ACHN (cell line): Measurements from ENCODE around the gene DCLK1.

Source experiments
- DNase-seq: peaks from one replicate; pipeline ENCODE4 v3.0.0-alpha.2; 2015
- in situ Hi-C: cut with HindIII; loops from 2 replicates; pipeline ENCODE4 v1.10.0; 2017; ENCODE audit warnings: low sequenced_read_pairs, low pct_ligation_motif_present, low pct_unique_long_range_greater_than_20kb

Gene DCLK1

DNA sequence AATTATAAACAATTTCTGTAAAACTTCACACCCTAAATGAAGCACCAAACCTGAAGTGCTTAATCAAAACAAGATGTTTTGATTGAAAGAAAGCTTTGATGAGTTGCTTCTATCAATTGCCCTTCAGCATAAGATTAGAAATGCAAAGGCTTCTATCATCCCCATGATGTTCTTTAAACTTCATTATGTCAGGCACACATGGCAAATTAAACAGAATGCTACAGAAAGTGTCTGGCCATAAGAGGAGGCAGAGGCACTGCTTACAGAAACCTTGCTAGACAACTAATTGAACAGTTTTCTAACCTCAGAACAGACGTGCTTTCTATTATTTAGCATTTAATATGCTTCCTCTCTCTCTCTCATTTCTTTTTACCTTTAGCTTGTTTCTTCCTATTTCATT, 228.1 kb downstream of the DCLK1 start:
- in situ Hi-C loops: no loop called here
- DNase-seq: no peak

DNA sequence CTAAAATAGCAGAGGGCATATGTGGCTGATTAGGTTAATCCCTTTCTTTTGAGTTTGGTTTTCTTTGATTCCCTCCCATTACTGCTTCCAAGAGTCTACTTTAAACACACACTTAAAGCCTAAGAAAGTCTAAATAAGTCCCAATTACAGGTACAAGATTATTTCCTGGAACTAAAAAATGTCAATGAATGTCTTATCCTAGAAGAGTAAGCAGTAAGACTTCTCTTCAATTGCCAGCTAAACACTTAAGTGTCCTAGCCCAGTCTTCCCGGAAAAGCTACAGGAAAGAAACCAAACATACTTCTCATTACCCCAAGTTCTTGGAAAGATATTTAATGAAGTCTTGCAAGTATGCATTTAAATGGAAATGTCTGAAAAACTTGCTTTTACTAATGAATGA, 233.1 kb downstream of the DCLK1 start:
- DNase-seq: no peak
- in situ Hi-C loops: no loop called here

DNA sequence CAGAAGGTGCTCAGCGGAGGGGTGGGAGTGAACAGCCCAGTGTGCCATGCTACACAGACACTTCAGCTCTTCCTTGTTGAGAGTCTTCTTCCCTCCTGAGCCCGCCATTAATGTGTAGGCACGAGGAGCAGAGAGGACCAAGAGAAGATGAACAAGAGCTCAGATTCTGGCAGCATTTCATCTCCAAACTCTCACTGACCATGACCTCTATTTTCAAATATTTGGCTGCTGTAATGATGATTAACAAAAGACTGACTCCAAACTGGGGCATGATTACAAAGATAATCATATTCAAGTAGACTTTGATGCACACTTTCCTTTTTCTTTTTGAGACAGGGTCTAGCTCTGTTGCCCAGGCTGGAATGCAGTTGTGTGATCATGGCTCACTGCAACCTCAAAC, 236.5 kb downstream of the DCLK1 start:
- in situ Hi-C loops: no loop called here
- no peak for DNase-seq

DNA sequence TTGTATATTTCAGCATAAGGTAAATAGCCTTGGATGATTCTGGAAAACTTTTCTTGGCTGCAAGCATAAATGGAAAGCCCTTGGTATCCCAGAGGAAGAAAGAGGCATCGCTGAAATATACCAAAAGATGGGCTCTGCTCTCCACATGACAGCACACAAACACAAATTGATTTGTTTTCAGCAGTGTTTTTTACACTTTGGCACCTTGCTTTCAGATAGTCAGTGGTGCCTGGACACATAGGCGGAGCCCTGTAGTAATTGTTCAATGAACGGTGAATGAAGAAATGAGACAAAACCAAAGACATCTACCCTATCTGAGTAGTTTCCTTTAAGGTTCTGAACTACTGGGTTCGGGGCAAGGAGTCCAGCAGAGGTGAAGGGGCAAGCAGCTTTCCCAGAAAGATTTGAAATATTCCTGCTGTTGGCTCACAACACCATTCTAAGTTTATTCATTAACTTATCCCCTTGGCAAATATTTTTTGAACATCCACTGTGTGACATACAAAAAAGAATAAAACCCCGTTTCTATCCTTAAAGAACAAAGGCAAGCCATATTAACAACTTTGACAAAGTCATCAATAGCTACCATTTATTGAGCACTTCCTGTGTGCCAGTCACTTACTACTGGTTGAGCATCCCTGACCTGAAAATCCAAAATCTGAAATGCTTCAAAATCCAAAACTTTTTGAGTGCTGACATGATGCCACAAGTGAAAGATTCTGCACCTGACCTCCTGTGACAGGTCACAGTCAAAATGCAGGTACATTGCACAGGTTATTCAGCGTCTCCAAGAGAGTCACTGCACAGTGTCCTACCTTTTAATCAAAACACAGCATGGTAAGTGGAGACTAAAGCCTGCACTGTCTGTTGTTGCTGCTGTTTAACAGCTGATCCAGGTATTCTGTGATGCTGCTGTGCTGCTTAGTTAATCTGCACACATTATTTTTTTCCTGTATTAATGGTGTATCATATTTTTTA, 238.1 kb downstream of the DCLK1 start:
- in situ Hi-C loops: no loop called here
- DNase-seq: no peak

DNA sequence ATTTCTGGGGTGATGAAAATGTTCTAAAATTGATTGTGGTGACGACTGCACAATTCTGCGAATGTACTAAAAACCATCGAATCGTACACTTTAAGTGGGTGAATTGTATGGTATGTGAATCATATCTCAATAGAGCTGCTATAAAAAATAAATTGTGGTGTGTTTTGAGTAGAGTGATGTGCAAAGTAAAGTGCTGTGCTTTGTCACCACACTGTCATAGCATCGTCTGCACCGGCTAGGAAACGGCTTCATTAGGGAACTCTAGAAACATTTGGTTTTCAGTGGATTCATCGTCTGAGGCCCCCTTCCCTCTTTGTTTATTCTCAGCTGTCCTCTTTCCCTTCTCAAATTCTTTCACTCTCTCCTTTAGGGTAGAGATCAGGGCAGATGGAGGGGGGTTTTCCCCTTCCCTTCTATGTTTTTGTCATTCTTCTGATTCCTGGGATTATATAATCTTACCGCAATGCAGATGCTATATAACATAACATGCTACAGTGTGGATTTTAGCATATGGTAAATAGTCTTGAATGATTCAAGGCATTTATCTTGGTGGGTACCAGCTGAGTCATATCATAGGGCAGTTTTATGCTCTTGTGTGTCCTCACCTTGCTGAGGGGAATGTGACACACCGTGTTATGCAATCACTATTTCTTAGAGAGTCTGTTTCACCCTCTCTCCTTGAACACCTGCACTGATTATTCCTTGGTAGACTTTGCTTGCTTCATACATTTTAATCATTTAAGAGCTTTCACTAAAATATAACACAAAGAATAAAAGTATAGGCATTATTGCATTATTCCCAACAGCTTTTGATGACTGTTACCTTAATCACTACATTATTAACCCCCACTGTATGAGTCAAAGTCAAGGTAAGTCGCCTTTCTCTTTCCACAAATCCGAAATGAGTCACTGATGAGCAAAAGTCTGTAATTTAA, 239.4 kb downstream of the DCLK1 start:
- peak; percentile 2 for DNase-seq
- in situ Hi-C loops: no loop called here

DNA sequence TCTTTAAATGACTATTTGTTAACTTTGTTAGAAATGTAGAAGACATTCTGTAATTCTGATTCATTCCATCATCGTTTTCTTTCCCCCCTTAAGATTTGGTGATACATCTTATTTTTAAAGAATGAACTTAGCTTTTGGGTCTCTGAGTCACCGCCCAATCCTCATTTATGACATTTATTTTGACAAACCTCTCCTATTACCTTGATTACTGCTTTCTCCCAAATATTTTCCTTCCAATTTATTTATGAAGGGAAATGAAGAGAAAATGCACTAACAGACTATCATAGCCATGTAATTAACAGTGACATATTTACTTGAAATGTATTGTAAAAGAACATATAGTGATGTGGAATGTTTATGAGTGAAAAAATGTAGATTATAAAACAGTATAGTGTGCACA, 241.6 kb downstream of the DCLK1 start:
- in situ Hi-C loops: no loop called here
- no peak for DNase-seq

DNA sequence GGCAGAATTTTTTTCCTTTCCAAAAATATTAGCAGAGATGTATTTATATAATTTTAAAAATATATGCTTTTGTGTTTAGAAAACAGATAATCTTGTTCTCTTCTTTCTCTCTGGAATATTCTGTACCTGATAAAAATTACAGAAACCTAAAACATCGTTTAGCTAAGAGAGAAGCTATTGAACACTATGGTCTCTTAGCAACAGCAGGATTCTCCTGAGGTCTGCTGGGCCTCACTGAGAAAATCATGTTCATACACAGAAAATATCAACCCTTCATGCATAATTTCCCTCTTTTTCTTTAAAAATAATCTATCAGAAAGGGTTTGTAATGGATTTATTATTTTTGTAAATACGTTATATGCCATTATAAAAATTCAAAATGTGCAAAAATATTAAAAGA, 242.2 kb downstream of the DCLK1 start:
- in situ Hi-C loops: no loop called here
- DNase-seq: no peak

DNA sequence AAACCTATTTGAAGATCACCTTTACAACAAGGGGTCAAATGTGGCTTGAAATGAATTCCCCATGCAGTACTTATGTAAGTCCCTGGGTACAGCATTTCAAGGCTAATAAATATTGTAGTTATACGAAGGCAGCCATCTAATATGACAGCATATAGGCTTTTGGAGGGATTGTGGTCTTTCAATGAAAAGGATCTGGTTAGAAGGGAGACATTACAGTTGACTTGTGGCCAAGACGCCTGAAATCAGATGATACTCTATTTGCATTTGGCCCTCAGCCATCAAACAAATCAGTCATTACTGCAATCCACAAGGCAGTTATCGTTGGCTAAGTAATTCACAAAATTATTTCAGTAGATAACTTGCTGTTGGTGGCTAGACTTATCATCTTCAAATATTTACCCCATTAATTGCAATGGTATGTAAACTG, 242.7 kb downstream of the DCLK1 start:
- in situ Hi-C loops: no loop called here
- no peak for DNase-seq

DNA sequence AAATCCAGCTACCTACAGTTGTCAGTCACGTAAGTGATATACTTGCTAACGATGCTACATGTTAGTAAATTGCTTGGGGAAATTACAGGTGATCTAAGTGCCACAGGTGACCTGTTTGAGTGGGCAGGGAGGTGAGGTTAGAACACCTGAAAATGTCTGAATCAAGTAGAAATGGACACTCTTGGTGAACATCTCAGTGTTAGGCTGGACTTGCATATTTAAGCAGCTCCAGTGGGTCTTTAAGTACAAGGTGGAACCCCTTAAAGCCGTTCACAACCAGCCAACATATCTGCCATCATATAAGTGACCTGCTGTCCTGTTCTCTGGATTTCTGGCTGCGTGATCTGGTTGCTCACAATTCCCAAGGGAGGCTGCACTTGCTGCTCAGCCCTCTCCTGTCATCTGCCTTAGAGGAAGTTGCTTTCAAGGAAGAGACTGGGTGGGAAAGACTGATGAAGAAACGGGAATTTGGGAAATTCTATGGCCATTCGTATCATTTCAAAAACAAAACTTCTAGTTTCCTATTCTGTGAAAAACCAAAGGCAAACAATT, 244.0 kb downstream of the DCLK1 start:
- DNase-seq: no peak
- in situ Hi-C loops: no loop called here

DNA sequence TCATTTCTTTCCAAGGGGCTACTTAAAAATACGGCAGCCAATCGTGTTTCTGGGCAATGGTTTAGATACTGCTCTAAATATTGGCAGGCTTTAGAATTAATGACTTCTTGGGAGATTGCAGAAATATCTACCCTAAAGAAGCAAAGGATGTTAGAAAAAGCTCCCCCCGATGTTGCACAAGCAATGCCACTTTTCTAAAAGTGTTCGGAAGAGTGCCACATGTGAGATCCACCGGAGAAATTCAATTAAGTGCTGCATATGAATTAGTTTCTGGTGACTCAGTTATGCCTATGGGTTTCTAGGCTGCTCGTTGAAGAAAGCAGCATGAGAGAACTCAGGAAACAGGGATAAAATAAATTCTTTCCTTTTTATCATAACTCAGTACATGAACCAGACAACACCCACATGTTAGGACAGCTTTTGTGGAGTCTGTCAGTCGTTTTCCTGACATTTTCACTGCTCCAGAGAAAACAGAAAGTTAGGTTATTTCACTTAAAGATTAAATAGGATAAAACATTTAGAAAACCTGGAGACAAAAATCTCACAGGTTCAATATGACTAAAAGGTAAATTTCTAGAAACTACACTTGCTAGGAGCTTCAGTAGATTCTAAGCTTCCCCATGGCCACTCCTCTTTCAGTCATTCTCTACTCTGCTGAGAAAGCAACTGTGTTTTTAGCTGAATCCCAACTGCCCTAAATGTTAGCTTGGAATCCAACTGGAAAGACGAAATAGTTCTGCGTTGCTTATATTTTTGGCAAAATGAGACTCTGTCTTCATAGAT, 244.7 kb downstream of the DCLK1 start:
- DNase-seq: no peak
- in situ Hi-C loops: no loop called here

DNA sequence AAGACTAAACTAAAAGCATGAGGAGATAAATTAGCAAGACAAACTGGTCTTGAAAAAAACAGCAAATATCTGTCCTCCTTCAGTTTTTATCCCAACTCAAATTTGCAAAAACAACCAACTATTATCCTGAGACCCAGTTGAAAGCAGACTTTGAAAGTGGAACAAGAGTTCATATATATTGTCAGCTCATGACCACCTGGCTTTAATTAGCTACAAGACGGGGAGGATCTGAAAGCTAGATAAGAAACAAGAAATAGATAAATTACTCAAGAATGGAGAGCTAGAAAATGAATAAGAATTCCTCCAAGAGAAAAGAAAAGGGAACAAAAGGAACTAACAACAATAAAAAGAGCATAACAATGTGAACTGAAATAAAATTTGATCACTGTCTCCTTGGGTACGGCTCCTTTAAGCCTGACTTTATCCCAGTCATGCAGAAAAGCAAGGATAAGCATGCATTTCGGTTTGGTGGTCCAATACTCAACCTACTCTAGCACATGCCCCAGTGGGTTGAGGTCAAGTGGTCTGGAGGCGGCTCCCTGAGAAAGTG, 246.9 kb downstream of the DCLK1 start:
- no peak for DNase-seq

DNA sequence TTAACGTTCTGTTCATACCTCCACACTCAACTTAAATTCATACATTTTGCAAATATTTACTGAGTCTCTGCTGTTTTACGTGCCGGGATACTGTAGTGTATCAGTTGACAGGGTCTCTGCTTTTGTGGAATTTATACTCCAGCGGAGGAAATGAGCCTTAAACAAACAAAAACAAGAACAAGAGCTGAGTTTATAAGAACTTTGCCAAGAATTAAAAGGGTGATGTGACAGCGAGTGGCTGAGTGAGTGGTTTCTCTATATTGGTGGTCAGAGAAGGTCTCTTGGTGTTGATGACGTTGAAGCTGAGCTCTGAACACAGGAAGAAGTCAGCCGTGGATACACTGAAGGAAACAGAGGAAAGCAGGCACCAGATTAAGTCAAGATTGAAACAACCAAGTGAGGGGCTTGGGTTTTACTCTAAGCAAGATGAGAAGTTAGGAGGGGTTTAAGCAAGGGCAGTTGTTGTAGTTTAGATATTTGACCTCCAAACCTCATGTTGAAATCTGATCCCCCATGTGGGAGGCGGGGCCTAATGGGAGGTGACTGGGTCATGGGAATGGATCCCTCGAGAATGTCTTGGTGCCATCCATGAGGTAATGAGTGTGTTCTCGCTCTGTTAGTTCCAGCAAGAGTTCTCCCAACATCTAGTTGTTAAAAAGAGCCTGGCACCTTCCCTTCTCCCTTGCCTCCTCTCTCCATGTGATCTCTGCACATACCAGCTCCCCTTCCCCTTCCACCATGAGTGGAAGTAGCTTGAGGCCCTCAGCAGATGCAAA, 248.3 kb downstream of the DCLK1 start:
- in situ Hi-C loops: no loop called here
- DNase-seq: no peak

More for the DNA sequence above, 246.9 kb downstream of the DCLK1 start:
- in situ Hi-C loops: no loop called here

DNA sequence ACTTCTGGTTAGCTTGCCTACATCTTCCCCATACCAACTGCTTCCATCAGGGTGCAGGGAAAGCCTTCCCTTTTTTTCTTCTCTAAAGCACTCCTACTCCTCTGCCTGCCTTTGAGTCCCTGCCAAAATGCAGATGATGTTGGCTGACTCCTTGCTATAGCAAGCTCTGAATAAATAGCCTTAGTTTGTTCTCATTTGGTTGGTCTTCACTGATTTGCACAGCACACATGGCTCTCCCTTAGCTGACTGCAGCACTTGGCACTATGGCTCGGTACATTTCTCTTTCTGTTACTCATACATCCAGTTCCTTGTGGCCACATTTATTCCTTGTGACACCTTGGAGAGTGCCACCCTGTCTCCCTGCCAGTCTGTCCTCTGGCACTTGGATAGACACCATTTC, 249.8 kb downstream of the DCLK1 start:
- DNase-seq: no peak
- in situ Hi-C loops: no loop called here

DNA sequence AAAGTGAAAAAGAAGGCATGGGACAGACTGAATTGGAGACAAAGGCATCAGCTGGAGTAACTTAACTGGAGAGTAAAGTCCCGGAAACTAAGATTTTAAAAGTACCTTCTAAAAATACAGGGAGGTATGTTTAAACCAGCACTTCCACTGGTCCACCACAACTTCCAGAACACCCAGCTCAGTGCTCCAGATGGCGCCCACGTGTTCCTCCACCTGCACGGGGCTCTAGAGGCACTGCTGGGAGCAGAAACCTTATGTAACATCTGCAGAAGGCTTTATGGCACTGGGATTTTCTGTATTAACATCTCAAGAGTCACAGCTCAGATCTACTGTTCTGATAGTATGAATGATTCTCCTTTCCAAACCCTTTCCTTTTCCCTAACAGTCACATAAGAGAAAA, 252.1 kb downstream of the DCLK1 start:
- DNase-seq: no peak
- in situ Hi-C loops: no loop called here

DNA sequence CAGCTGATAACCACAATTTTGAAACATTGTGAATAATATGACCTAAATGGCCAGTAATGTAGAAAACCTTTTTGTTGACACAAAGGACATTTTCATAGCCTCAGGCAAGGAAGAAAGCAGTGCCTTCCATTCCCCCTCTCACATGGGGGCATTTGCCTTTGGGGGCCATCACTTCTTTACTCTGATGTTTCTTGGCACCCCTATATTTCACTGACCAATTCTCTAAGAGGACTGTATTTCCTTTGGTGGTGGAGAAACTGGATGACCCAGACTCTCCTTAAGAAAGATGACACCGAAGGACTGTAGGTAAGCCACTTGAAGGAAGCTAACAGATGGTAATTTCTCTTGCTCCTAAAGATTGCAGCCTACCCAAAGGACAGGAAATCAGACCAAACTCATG, 254.6 kb downstream of the DCLK1 start:
- no peak for DNase-seq
- in situ Hi-C loops: no loop called here

DNA sequence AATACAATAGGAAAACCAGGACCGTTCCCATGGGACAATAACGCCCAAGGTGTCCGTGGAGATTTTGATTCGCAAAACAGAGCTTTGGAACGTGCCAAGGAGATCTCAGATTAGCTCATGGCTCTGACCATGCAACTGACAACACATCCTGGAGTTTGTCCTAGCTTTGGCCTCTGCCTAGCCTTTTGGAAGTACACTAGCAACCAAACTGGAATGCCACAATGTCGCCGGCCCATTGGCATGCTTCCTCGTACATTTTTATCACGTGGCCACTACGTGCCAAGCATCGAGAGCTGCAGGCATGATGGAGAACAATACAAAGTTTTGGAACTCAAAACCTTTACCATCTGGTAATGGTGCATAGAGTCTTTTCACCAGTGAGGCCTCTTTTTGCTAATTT, 256.5 kb downstream of the DCLK1 start:
- no peak for DNase-seq
- in situ Hi-C loops: no loop called here

DNA sequence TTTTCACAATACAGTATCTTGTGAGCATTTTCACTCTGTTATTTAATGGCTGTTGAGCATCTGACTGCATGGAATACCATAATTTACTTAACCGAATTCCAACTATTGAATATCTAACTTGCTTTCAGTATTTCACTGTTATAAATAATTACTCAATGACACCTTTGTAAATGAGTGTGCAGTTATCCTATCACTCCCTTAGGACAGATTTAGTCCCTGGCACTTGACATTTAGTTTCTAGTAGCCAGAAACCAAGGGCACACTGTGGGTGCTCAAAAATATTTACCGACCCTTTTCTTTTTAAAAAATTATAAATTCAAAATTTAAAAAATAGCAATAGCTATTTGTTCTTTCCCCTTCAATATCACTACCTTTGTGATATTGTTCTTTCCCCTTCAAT, 258.8 kb downstream of the DCLK1 start:
- in situ Hi-C loops: no loop called here
- DNase-seq: no peak
